Cardiac muscle cell (in vitro differentiated cells and primary cell): ENCODE measurements around the gene SCARB1. TPM values are rescaled to one million over a fixed set of nuclear protein-coding genes. Genes with fewer than 3 reads are reported as not detected.

Experiments used
- DNase-seq, 2 donors: peaks; one replicate each; pipeline versions ENCODE4 v3.0.0 to v3.0.0-alpha.2; 2010 to 2017; ENCODE audit warnings: low read depth in 1 of 2, low spot score in 1 of 2
- H3K27ac ChIP-seq: fragments of 200-600 bp; sonication (generic); 2 replicates; pipeline ENCODE4 v1.5.1; 2016
- H3K27me3 ChIP-seq: fragments of 200-600 bp; sonication (generic); 2 replicates; pipeline ENCODE4 v1.6.0; 2016; ENCODE audit warnings: control low read depth
- H3K36me3 ChIP-seq: fragments of 200-600 bp; sonication (generic); 2 replicates; pipeline ENCODE4 v1.5.1; 2016; ENCODE audit warnings: control low read depth
- H3K4me1 ChIP-seq: fragments of 200-600 bp; sonication (generic); 2 replicates; pipeline ENCODE4 v1.8.1; 2017; ENCODE audit warnings: low read depth, mild to moderate bottlenecking, mixed run types
- H3K4me3 ChIP-seq: fragments of 200-600 bp; sonication (generic); 2 replicates; pipeline ENCODE4 v1.5.1; 2016; ENCODE audit warnings: mild to moderate bottlenecking
- H3K9me3 ChIP-seq: fragments of 200-600 bp; sonication (generic); 2 replicates; pipeline ENCODE4 v1.5.1; 2017; ENCODE audit warnings: low read depth, mild to moderate bottlenecking, control low read depth
- CTCF ChIP-seq: IDR thresholded peaks from 2 replicates; pipeline ENCODE4 v1.5.1; 2012; ENCODE audit warnings: low read depth, mild to moderate bottlenecking, low read length
- polyA plus RNA-seq: library from polyadenylated mRNA; unstranded; fragments of >200 nt; fragmentation: Nextera tagmentation; extraction: Ambion mirVana; gene quantifications from 2 replicates; pipeline ENCODE4 v1.2.1, GENCODE V29; 2016
- total RNA-seq: library from RNA; depleted of rRNA; stranded (reverse); fragments of >200 nt; gene quantifications from 2 replicates; pipeline ENCODE4 v1.2.3, GENCODE V29; 2016

The SCARB1 gene
- total and polyA plus RNA-seq, 2 experiments from 2014 or later, result 37.7 to 42.5 TPM

- H3K27ac ChIP-seq, result no peak overlapping the region
- H3K4me3 ChIP-seq, result no peak overlapping the region
- no peaks in the 10 kb centered on the region for H3K4me1 ChIP-seq
- no peaks in the 10 kb centered on the region for H3K27me3 ChIP-seq
- no peak for DNase-seq
- H3K36me3 ChIP-seq, result no peaks in the 10 kb centered on the region
- no peak for TF ChIP-seq CTCF
- H3K9me3 ChIP-seq, result no peaks in the 10 kb centered on the region
Measured at GRCh38 chr12:124817076-124818000, 46.3 kb downstream of the SCARB1 start.

GRCh38 chr12:124816295-124816854 lies 47.3 kb downstream of the SCARB1 start:
- H3K4me3 ChIP-seq, result no peak overlapping the region
- H3K4me1 ChIP-seq, result no peaks in the 10 kb centered on the region
- no peaks in the 10 kb centered on the region for H3K36me3 ChIP-seq
- no peak for DNase-seq
- H3K9me3 ChIP-seq, result no peaks in the 10 kb centered on the region
- no peaks in the 10 kb centered on the region for H3K27me3 ChIP-seq
- TF ChIP-seq CTCF, result no peak
- H3K27ac ChIP-seq, result no peak overlapping the region

- H3K36me3 ChIP-seq, result no peaks in the 10 kb centered on the region
- H3K9me3 ChIP-seq, result no peaks in the 10 kb centered on the region
- peak in 1 of 2 donors; percentile 25 for DNase-seq
- TF ChIP-seq CTCF, result no peak
- no peak overlapping the region for H3K27ac ChIP-seq
- no peaks in the 10 kb centered on the region for H3K4me1 ChIP-seq
- no peak overlapping the region for H3K4me3 ChIP-seq
- no peaks in the 10 kb centered on the region for H3K27me3 ChIP-seq
Measured at GRCh38 chr12:124814741-124815613, 48.7 kb downstream of the SCARB1 start.

- Histone ChIP-seq H3K9me3 (no peaks in the 10 kb centered on the region), H3K27ac (no peak overlapping the region), H3K4me3 (no peak overlapping the region), H3K4me1 (no peaks in the 10 kb centered on the region), H3K36me3 (no peaks in the 10 kb centered on the region), H3K27me3 (no peaks in the 10 kb centered on the region)
- no peak for DNase-seq
- no peak for TF ChIP-seq CTCF
Measured at GRCh38 chr12:124813782-124814181, 49.9 kb downstream of the SCARB1 start.

GRCh38 chr12:124812979-124813378 lies 50.7 kb downstream of the SCARB1 start:
- H3K4me3 ChIP-seq, result no peak overlapping the region
- no peak for TF ChIP-seq CTCF
- no peaks in the 10 kb centered on the region for H3K9me3 ChIP-seq
- no peak for DNase-seq
- no peaks in the 10 kb centered on the region for H3K36me3 ChIP-seq
- no peaks in the 10 kb centered on the region for H3K27me3 ChIP-seq
- no peak overlapping the region for H3K27ac ChIP-seq
- no peaks in the 10 kb centered on the region for H3K4me1 ChIP-seq
